ENCODE results near the gene LLCFC1. TPM values are rescaled to one million over a fixed set of nuclear protein-coding genes. Genes with fewer than 3 reads are reported as not detected.

The LLCFC1 gene
- polyA plus RNA-seq, 1 donor from 2014 or later = not detected

DNA sequence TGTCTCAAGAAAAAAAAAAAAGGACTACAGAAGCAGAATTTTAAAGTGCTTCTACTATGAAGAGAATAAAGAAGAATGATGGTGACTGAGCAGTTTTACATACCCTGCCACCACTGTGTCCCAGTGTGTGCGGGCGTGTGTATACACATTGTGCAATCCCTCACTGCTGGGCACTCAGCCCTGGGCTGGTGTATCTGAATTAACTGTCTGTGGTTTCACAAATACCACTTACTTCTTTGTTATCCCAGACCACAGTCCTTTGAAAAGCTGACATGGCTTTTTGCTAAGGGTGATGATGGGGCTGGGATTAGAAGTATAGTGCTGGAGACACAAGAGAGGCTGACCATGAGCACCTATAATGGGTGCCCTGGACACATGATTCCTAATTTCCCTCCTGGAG is 32.6 kb upstream of the LLCFC1 start:
- Histone ChIP-seq H3K27me3 (ENCODE audit: insufficient read depth, low read depth, low read length) (no peaks in the 10 kb centered on the region), H4K20me1 (ENCODE audit: insufficient read depth) (no peaks in the 10 kb centered on the region), H3K27ac (ENCODE audit: low read length) (no peak overlapping the region), H3K79me2 (replicated peaks; ENCODE audit: insufficient read depth, low read length) (no peaks in the 10 kb centered on the region), H3F3A (ENCODE audit: insufficient read depth, low read length, poor library complexity, severe bottlenecking) (no peaks in the 10 kb centered on the region), H3K9ac (ENCODE audit: low read length) (no peak overlapping the region), H2AFZ (ENCODE audit: low read depth, low read length) (no peak overlapping the region), H3K9me2 (ENCODE audit: insufficient read depth, low read length) (no peaks in the 10 kb centered on the region), H3K4me2 (ENCODE audit: low read length) (no peak overlapping the region), H3K9me3 (ENCODE audit: low read length) (peaks cover 6% of the 10 kb centered on the region), H3K36me3 (ENCODE audit: insufficient read depth, low read length) (no peaks in the 10 kb centered on the region), H3K4me3 (ENCODE audit: low read length) (no peak overlapping the region)
- TF ChIP-seq EZH2 (IDR thresholded peaks at IDR 0.05; ENCODE audit: borderline replicate concordance, insufficient read depth, low read length, poor library complexity, severe bottlenecking) (no peak), EP300 (conservative IDR thresholded peaks at IDR 0.05; ENCODE audit: poor library complexity, severe bottlenecking) (no peak), TAF1 (IDR thresholded peaks at IDR 0.05; ENCODE audit: low read depth) (no peak), POLR2AphosphoS5 (IDR thresholded peaks at IDR 0.05) (no peak), SMC3 (conservative IDR thresholded peaks at IDR 0.05; ENCODE audit: poor library complexity) (no peak), MXI1 (conservative IDR thresholded peaks at IDR 0.05; ENCODE audit: poor library complexity, severe bottlenecking) (no peak), RAD21 (conservative IDR thresholded peaks at IDR 0.05) (no peak)
- TF ChIP-seq, protein P1, sequence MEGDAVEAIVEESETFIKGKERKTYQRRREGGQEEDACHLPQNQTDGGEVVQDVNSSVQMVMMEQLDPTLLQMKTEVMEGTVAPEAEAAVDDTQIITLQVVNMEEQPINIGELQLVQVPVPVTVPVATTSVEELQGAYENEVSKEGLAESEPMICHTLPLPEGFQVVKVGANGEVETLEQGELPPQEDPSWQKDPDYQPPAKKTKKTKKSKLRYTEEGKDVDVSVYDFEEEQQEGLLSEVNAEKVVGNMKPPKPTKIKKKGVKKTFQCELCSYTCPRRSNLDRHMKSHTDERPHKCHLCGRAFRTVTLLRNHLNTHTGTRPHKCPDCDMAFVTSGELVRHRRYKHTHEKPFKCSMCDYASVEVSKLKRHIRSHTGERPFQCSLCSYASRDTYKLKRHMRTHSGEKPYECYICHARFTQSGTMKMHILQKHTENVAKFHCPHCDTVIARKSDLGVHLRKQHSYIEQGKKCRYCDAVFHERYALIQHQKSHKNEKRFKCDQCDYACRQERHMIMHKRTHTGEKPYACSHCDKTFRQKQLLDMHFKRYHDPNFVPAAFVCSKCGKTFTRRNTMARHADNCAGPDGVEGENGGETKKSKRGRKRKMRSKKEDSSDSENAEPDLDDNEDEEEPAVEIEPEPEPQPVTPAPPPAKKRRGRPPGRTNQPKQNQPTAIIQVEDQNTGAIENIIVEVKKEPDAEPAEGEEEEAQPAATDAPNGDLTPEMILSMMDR (IDR thresholded peaks at IDR 0.05; ENCODE audit: poor library complexity, severe bottlenecking) = no peak
- TF ChIP-seq, protein P2, sequence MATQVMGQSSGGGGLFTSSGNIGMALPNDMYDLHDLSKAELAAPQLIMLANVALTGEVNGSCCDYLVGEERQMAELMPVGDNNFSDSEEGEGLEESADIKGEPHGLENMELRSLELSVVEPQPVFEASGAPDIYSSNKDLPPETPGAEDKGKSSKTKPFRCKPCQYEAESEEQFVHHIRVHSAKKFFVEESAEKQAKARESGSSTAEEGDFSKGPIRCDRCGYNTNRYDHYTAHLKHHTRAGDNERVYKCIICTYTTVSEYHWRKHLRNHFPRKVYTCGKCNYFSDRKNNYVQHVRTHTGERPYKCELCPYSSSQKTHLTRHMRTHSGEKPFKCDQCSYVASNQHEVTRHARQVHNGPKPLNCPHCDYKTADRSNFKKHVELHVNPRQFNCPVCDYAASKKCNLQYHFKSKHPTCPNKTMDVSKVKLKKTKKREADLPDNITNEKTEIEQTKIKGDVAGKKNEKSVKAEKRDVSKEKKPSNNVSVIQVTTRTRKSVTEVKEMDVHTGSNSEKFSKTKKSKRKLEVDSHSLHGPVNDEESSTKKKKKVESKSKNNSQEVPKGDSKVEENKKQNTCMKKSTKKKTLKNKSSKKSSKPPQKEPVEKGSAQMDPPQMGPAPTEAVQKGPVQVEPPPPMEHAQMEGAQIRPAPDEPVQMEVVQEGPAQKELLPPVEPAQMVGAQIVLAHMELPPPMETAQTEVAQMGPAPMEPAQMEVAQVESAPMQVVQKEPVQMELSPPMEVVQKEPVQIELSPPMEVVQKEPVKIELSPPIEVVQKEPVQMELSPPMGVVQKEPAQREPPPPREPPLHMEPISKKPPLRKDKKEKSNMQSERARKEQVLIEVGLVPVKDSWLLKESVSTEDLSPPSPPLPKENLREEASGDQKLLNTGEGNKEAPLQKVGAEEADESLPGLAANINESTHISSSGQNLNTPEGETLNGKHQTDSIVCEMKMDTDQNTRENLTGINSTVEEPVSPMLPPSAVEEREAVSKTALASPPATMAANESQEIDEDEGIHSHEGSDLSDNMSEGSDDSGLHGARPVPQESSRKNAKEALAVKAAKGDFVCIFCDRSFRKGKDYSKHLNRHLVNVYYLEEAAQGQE (IDR thresholded peaks at IDR 0.05; ENCODE audit: borderline replicate concordance) = no peak

- Histone ChIP-seq H3K36me3 (ENCODE audit: insufficient read depth, low read length) (no peaks in the 10 kb centered on the region), H3K79me2 (replicated peaks; ENCODE audit: insufficient read depth, low read length) (no peaks in the 10 kb centered on the region), H3K9me3 (ENCODE audit: low read length) (peaks cover 6% of the 10 kb centered on the region), H3F3A (ENCODE audit: insufficient read depth, low read length, poor library complexity, severe bottlenecking) (no peaks in the 10 kb centered on the region), H4K20me1 (ENCODE audit: insufficient read depth) (no peaks in the 10 kb centered on the region), H3K9me2 (ENCODE audit: insufficient read depth, low read length) (no peaks in the 10 kb centered on the region), H3K9ac (ENCODE audit: low read length) (no peak overlapping the region), H3K27me3 (ENCODE audit: insufficient read depth, low read depth, low read length) (no peaks in the 10 kb centered on the region), H3K27ac (ENCODE audit: low read length) (no peak overlapping the region), H3K4me2 (ENCODE audit: low read length) (no peak overlapping the region), H2AFZ (ENCODE audit: low read depth, low read length) (no peak overlapping the region), H3K4me3 (ENCODE audit: low read length) (no peak overlapping the region)
- no peak for TF ChIP-seq POLR2AphosphoS5 (IDR thresholded peaks at IDR 0.05)
- TF ChIP-seq SMC3 (conservative IDR thresholded peaks at IDR 0.05; ENCODE audit: poor library complexity) = no peak
- TF ChIP-seq TAF1 (IDR thresholded peaks at IDR 0.05; ENCODE audit: low read depth) = no peak
- no peak for TF ChIP-seq EP300 (conservative IDR thresholded peaks at IDR 0.05; ENCODE audit: poor library complexity, severe bottlenecking)
- TF ChIP-seq, protein P1 (IDR thresholded peaks at IDR 0.05; ENCODE audit: poor library complexity, severe bottlenecking) = no peak
- no peak for TF ChIP-seq RAD21 (conservative IDR thresholded peaks at IDR 0.05)
- TF ChIP-seq, protein P2 (IDR thresholded peaks at IDR 0.05; ENCODE audit: borderline replicate concordance) = no peak
- TF ChIP-seq MXI1 (conservative IDR thresholded peaks at IDR 0.05; ENCODE audit: poor library complexity, severe bottlenecking) = no peak
- TF ChIP-seq EZH2 (IDR thresholded peaks at IDR 0.05; ENCODE audit: borderline replicate concordance, insufficient read depth, low read length, poor library complexity, severe bottlenecking) = no peak
These were observed 31.0 kb upstream of the LLCFC1 start for GRCh38 chr7:142908290-142908689.
